ENCODE results near the gene MADD.

Gene MADD

DNA sequence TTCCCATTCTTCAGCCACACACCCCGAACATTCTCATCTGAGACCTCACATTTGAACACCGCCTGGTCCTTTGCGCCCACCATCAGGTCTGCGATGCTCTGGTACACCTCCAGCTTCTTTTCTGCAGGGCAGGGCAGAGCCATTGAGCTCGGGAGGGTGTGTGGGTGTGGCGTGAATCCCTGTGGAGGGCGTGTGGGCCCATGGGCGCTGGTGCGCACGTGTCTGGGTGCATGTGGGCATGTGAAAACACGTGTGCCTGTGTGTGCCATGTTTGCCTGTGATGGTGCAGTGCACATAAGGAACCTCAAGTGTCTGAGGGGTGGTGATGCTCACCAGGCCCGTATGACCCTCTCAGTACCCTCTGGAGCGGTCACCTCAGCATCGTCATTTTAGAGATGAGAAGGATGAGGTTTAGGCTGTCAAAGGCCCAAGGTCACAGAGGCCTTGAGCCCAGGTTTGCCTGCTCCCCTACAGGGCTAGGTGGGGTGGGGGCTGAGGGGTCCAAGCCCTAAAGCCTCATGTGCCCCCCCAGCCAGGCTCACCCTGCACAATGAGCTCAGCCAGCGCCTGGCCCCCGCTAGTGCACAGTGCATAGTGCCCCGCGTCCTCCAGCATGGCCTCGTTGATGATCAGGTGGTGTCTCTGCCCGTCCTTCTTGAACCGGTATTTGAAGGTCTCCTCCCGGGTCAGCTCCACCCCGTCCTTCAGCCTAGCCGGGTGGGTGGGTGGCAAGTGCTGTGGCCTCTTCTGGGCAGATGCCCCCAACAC is 72.3 kb downstream of the MADD start:
- no peak for DNase-seq

- no peak for DNase-seq
These were observed 72.9 kb downstream of the MADD start for GRCh38 chr11:47342854-47343253.

- no peak for DNase-seq
These were observed 76.1 kb downstream of the MADD start for GRCh38 chr11:47345890-47346563.

DNA sequence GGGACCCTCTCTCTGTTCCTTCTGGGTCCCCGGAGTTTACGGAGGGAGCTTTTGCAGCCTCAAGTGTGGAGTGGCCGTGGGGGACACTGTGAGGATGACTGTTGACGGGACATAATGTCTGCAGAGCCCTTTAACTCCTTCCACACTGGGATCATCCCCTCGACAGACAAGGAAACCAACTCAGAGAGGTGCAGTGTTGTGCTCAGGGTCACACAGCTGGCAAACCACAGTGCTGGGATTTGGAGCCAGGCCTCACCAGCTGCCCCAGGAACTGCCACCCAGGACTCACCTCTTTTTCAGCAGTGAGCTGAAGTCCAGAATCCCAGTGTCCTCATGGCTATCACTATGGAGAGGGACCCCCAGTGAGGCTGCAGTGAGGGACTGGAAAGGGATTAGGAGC is 77.2 kb downstream of the MADD start:
- DNase-seq, result no peak

DNA sequence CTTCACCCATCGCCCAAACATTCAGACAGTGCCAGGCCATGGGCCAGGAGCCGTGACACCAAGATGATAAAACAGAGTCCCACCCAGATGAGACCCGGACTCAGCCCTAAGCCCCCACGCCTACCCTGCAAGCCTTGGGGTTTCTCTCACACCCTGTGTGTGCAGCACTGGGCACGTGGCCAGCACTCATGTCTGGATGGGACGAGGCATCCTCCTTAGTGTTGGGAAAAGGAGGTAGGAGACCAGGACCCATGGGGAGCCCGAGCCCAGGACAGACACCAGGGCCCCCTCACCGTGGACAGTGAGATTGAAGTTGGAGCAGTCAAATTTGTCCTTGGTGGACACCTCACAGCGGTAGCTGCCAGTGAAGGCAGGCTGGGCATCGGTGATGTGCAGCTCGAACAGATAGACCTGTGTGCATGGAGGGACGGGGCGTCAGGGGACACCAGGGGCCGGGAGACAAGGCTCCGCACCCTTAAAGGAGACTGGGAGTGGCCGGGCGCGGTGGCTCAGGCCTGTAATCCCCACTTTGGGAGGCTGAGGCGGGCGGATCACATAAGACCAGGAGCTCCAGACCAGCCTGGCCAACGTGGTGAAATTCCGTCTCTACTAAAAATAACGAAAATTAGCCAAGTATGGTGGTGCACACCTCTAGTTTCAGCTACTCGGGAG is 78.3 kb downstream of the MADD start:
- no peak for DNase-seq

GRCh38 chr11:47348859-47349258 is 78.9 kb downstream of the MADD start:
- no peak for DNase-seq

- no peak for DNase-seq
These were observed 79.7 kb downstream of the MADD start for GRCh38 chr11:47349521-47350095.

- DNase-seq, result no peak
These were observed 80.4 kb downstream of the MADD start for GRCh38 chr11:47350315-47350714.

- DNase-seq, result no peak
These were observed 81.5 kb downstream of the MADD start for GRCh38 chr11:47351156-47352126.

DNA sequence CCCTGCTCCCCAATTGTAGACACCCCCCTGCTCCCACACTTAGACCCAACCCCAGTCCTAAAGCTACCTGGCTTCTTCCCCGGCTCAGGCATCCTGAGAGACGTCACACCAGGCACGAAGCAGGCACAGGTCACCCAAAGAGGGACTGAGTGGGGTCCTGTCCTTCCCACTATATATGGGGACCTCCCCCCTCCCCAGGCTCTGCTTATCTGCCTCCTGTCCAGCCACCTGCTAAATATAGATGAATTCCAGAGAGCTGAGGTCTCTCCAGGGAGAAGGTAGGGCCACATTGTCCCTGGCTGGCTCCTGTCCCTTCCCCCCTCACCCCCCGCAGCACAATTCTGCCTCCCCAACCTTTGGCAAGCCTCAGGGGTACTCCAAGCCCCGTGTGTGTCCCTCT is 82.6 kb downstream of the MADD start, which contains the start of gene MYBPC3:
MYBPC3 (minus strand) TSS at position 147 of the 400 bp plus-strand sequence; CDS start at position 92, 55 bp downstream.
- DNase-seq, result no peak

DNA sequence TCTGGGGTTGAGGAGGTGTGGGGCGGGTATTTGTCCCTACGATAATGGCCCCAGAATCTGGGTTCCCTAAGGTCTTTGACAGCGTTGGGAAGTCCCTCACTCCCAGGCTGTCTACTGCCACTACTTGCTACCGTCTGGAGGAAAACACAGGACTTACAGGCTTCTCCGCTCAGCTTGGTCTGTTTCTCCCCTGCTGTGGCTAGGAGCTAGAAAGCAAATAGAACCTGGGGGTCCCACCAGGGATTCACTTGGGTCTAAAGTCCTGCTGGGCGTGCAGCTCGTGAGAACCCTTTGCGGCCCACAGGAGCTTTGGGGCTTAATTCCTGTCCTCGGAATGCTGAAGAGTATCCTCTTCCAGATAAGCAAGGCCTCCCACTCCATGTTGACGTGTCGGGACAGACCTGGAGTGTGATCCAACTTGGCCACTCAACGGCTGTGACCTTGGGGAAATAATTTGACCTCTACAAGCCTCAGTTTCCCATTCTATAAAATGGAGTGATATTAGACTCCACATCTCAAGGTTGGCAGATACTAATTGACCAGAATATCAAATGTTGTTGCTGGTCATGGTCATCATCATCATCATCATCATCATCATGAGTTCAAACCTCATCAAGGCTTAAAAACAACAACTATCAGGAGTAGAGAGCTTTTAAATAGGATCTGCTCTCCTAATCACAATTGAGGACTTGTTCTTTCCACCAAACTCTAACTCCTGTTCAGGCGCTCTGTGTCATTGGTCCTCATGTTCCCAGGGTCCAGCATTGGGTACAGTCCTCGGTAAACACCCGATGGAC is 84.2 kb downstream of the MADD start:
- no peak for DNase-seq

DNA sequence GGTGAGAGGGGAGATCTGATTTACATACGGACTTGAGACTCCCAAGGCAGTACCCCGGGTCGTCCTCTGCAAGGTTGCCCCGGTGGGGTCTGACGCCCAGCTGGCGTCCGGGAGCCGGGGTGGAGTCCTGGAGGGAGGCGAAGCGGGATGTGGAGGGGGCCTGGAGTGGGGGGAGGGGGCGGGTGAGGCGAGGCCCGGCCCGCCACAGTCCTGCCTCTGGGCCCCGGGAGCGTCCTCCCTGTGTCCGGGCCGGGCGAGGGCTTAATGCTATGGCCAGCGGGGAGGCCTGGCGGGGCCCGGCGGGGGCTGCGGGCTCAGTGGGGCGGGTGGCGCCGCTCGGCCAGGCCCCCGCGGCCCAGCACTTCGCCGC is 85.0 kb downstream of the MADD start:
- DNase-seq, result no peak

DNA sequence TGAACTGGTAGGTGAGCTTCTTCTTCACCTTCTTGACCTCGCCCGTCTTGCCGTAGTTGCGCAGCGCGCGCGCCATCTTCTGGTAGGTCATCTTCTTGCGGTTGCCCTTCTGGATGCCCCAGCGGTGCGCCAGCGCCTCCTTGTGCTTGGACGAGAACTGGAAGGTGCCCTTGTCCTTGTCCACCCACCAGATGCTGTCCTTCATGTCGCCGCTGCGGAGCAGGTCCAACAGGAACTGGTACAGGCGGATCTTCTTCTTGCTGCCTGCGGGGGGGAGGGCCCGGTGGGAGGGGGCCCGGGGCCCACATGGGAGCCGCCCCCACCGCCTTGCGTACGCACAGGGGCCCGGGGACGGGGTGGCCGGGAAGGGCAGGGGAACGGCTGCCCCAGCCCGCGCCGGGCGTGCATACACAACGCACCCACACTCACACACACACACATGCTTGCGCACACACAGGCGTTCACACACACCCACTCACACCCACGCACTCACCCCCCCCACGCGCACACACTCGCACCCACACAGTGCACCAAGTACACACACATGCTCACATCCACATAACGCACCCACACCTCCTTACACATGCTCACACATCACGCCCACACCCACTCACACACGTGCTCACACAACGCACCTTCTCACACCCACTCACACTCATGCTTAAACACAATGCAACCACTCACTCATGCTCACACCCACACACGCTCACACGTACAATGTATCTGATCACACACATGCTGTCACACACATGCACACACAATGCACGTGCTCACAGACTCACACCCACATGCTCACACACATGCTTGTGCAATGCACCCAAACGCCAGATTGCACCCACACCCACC is 85.6 kb downstream of the MADD start:
- DNase-seq, result no peak

GRCh38 chr11:47356129-47356997 is 86.4 kb downstream of the MADD start:
- no peak for DNase-seq

- DNase-seq, result no peak
These were observed 87.0 kb downstream of the MADD start for GRCh38 chr11:47356998-47357329.

- no peak for DNase-seq
These were observed 88.2 kb downstream of the MADD start for GRCh38 chr11:47357985-47358730.

GRCh38 chr11:47358731-47359051 is 88.8 kb downstream of the MADD start:
- DNase-seq, result no peak

- DNase-seq, result no peak
These were observed 89.2 kb downstream of the MADD start for GRCh38 chr11:47359162-47359561.

GRCh38 chr11:47359586-47359985 is 89.7 kb downstream of the MADD start:
- DNase-seq, result no peak

Measured in stimulated activated CD4-positive, alpha-beta T cell treated with anti-CD3 and anti-CD28 coated beads, Interleukin-4, amount 100 ng/mL, for 1 hour (primary cell).